Mesothelial cell of epicardium (in vitro differentiated cells): Measurements from ENCODE around the gene RIMBP2. TPM values are rescaled to one million over a fixed set of nuclear protein-coding genes. Genes with fewer than 3 reads are reported as not detected.

Experiments
- DNase-seq, 2 experiments: peaks; one replicate each; pipeline ENCODE4 v3.0.0; 2021; ENCODE audit warnings: low spot score in 2 of 2; ENCODE audit not compliant: unreplicated experiment in 2 of 2
- H3K27ac Mint-ChIP-seq: 2 replicates; pipeline ENCODE4 v1.8.0; 2021; ENCODE audit warnings: mixed read lengths
- H3K27me3 Mint-ChIP-seq: 2 replicates; pipeline ENCODE4 v1.8.0; 2021; ENCODE audit warnings: low read depth, mixed read lengths
- H3K36me3 Mint-ChIP-seq: 2 replicates; pipeline ENCODE4 v1.8.0; 2021; ENCODE audit warnings: mixed read lengths
- H3K4me1 Mint-ChIP-seq: 2 replicates; pipeline ENCODE4 v1.8.0; 2021; ENCODE audit warnings: mixed read lengths
- H3K4me3 Mint-ChIP-seq: 2 replicates; pipeline ENCODE4 v1.8.0; 2021; ENCODE audit warnings: mild to moderate bottlenecking, moderate library complexity, mixed read lengths
- H3K9me3 Mint-ChIP-seq: 2 replicates; pipeline ENCODE4 v1.8.0; 2021; ENCODE audit warnings: mixed read lengths
- total RNA-seq: library from RNA; stranded (reverse); gene quantifications from 3 replicates; pipeline ENCODE4 v1.2.1, GENCODE V29; 2021
- TF ChIP-seq, protein P1 (sequence below): fragments of 200-600 bp; sonication (generic); IDR thresholded peaks from one replicate; pipeline ENCODE4 v1.5.0; 2021; ENCODE audit warnings: antibody characterized with exemption; ENCODE audit not compliant: unreplicated experiment

RIMBP2 gene
- total RNA-seq, 1 donor from 2014 or later = 8.6 TPM

- no peaks in the 10 kb centered on the region for H3K9me3 Mint-ChIP-seq
- DNase-seq = no peak
- TF ChIP-seq, protein P1, sequence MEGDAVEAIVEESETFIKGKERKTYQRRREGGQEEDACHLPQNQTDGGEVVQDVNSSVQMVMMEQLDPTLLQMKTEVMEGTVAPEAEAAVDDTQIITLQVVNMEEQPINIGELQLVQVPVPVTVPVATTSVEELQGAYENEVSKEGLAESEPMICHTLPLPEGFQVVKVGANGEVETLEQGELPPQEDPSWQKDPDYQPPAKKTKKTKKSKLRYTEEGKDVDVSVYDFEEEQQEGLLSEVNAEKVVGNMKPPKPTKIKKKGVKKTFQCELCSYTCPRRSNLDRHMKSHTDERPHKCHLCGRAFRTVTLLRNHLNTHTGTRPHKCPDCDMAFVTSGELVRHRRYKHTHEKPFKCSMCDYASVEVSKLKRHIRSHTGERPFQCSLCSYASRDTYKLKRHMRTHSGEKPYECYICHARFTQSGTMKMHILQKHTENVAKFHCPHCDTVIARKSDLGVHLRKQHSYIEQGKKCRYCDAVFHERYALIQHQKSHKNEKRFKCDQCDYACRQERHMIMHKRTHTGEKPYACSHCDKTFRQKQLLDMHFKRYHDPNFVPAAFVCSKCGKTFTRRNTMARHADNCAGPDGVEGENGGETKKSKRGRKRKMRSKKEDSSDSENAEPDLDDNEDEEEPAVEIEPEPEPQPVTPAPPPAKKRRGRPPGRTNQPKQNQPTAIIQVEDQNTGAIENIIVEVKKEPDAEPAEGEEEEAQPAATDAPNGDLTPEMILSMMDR = no peak
Observed at GRCh38 chr12:130423136-130423535, 293.0 kb downstream of the RIMBP2 start.

GRCh38 chr12:130422676-130423075, 293.4 kb downstream of the RIMBP2 start:
- TF ChIP-seq, protein P1 = no peak
- no peak overlapping the region for H3K4me3 Mint-ChIP-seq
- no peaks in the 10 kb centered on the region for H3K36me3 Mint-ChIP-seq
- H3K27me3 Mint-ChIP-seq = peaks cover 9% of the 10 kb centered on the region
- no peaks in the 10 kb centered on the region for H3K4me1 Mint-ChIP-seq
- no peak overlapping the region for H3K27ac Mint-ChIP-seq
- no peaks in the 10 kb centered on the region for H3K9me3 Mint-ChIP-seq
- no peak for DNase-seq

More at GRCh38 chr12:130423136-130423535, 293.0 kb downstream of the RIMBP2 start:
- Mint-ChIP-seq H3K36me3 (no peaks in the 10 kb centered on the region), H3K27me3 (peaks cover 7% of the 10 kb centered on the region), H3K4me3 (no peak overlapping the region), H3K27ac (no peak overlapping the region), H3K4me1 (no peaks in the 10 kb centered on the region)

DNA sequence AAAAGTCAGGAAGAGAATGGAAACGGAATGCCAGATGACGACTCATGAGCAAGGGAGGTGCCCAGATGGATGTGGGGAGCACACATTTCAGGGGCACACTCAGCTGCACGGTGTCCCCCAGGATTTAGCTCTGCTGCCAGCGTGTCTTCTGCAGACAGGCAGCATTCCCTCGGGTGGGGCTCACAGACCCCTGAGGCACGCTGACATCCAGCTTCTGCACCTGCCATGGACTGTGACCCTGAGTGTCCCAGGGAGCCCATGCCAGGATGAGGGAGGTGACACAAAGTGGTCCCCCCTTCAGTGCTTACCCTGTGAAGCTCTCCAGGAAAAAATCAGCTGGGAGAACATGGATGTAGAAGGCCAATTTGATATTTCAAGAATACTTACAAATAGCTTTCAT, 294.2 kb downstream of the RIMBP2 start:
- H3K36me3 Mint-ChIP-seq = no peaks in the 10 kb centered on the region
- peaks cover 15% of the 10 kb centered on the region for H3K27me3 Mint-ChIP-seq
- TF ChIP-seq, protein P1 = no peak
- H3K4me3 Mint-ChIP-seq = no peak overlapping the region
- no peak for DNase-seq
- H3K4me1 Mint-ChIP-seq = no peaks in the 10 kb centered on the region
- no peak overlapping the region for H3K27ac Mint-ChIP-seq
- H3K9me3 Mint-ChIP-seq = no peaks in the 10 kb centered on the region

DNA sequence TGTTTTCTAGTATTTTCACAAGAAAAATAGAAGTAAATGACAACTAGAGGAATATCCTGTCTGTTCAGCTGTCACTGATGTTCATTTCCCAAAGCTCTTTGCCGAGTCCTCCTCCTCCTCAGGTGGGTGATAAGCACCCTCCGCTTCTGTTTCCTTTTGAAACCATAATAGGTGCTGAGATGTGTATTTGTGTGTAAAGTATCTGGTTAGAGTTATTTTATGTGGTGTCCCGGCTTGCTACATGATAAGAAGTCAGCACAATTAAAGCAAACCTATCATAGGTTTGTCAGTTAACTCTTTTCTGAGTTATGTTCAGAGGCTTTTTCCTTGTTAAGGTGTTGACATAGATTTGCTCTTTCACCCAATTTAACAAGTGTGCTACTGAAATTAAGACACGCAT, 296.0 kb downstream of the RIMBP2 start:
- Mint-ChIP-seq H3K9me3 (no peaks in the 10 kb centered on the region), H3K27ac (no peak overlapping the region), H3K27me3 (peaks cover 30% of the 10 kb centered on the region), H3K4me1 (no peaks in the 10 kb centered on the region), H3K36me3 (no peaks in the 10 kb centered on the region), H3K4me3 (no peak overlapping the region)
- TF ChIP-seq, protein P1 = no peak
- no peak for DNase-seq

DNA sequence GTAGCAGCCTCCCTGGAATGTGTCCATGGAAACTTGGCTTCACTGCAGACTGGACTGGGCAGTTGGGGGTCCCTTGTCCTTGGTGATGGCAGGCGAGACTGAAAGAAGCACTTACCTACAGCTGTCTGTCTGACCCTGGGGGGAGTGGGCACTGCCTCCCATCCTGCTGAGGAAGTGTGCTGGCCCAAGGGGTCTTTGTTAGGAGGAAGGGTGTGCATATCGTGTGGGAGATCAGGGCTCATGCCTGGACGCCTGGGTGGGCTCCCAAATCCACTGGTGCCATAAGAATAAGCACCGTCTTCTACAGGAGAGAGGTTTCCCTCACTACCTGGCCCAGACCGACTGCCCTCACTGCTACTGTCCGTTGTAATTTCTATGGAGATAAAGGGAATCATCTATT, 297.0 kb downstream of the RIMBP2 start:
- no peak overlapping the region for H3K27ac Mint-ChIP-seq
- no peaks in the 10 kb centered on the region for H3K4me1 Mint-ChIP-seq
- H3K9me3 Mint-ChIP-seq = no peaks in the 10 kb centered on the region
- TF ChIP-seq, protein P1 = no peak
- no peak for DNase-seq
- H3K36me3 Mint-ChIP-seq = no peaks in the 10 kb centered on the region
- H3K27me3 Mint-ChIP-seq = peaks cover 35% of the 10 kb centered on the region
- H3K4me3 Mint-ChIP-seq = no peak overlapping the region

DNA sequence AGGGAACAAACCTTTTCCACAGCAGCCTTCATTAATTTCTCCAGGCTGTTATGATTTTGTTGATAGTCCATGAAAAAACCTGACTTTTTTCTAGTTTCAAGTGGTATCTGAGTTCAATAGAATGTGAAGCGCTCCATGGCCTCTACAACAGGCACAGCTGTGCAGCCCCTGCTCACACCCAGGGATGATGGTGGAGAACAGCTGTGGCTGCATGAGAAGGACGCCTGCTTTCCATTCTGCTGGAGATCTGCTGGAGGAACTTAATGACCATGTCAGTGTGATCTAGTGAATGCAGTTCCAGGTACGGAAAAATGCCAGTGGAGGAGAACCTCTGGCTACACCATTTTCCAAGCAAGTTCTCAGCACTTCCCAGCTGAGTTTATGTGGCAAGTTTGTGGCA, 297.8 kb downstream of the RIMBP2 start:
- Mint-ChIP-seq H3K36me3 (no peaks in the 10 kb centered on the region), H3K4me1 (no peaks in the 10 kb centered on the region), H3K9me3 (no peaks in the 10 kb centered on the region), H3K27ac (no peak overlapping the region), H3K27me3 (peaks cover 36% of the 10 kb centered on the region), H3K4me3 (no peak overlapping the region)
- DNase-seq = no peak
- TF ChIP-seq, protein P1 = no peak
